GM10266 (cell line): ENCODE data around the gene OR4K1.

ENCODE experiments used
- DNase-seq: peaks from one replicate; pipeline ENCODE4 v3.0.0; 2012; ENCODE audit errors: extremely low spot score
- CTCF ChIP-seq: IDR thresholded peaks from 2 replicates; pipeline ENCODE4 v1.5.1; 2012; ENCODE audit warnings: mild to moderate bottlenecking, low read depth; ENCODE audit not compliant: control insufficient read depth, insufficient read depth; ENCODE audit errors: missing control alignments

The OR4K1 gene

GRCh38 chr14:19930617-19931016 lies at the start of gene OR4K1:
Gene OR4K1 (plus strand): TSS chr14:19930917. CDS start chr14:19935667, 4,750 bp downstream.
- no peak for DNase-seq
- TF ChIP-seq CTCF: no peak

GRCh38 chr14:19895282-19895681 lies 35.4 kb upstream of the OR4K1 start:
- no peak for TF ChIP-seq CTCF
- DNase-seq: no peak

- no peak for DNase-seq
- no peak for TF ChIP-seq CTCF
These were observed 29.7 kb upstream of the OR4K1 start for GRCh38 chr14:19900999-19901398.

GRCh38 chr14:19902409-19902808 lies 28.3 kb upstream of the OR4K1 start:
- no peak for TF ChIP-seq CTCF
- no peak for DNase-seq

- TF ChIP-seq CTCF: no peak
- DNase-seq: no peak
These were observed 24.1 kb upstream of the OR4K1 start for GRCh38 chr14:19906665-19907064.

- no peak for DNase-seq
- no peak for TF ChIP-seq CTCF
These were observed 19.6 kb upstream of the OR4K1 start for GRCh38 chr14:19911114-19911513.

GRCh38 chr14:19917243-19917642 lies 13.5 kb upstream of the OR4K1 start:
- TF ChIP-seq CTCF: no peak
- no peak for DNase-seq
